Natural killer cell (primary cell): ENCODE measurements around the gene POU6F2. TPM values are rescaled to one million over a fixed set of nuclear protein-coding genes. Genes with fewer than 3 reads are reported as not detected.

Source experiments
- ATAC-seq, 3 donors: fragments of 150-1000 bp in 2 of 3; fragments of 200-7000 bp in 1 of 3; cut with Tn5 transposase; 1 replicate in 1 of 3; 2 replicates in 2 of 3; pipeline ENCODE4 v1.10.0; 2021; ENCODE audit warnings: mild to moderate bottlenecking in 2 of 3, moderate library complexity in 2 of 3
- DNase-seq, 2 donors: peaks; one replicate each; pipeline versions ENCODE4 v3.0.0 to v3.0.0-alpha.2; 2013 to 2021; ENCODE audit warnings: mixed read lengths in 1 of 2
- H3K27ac ChIP-seq: one replicate; pipeline ENCODE4 v1.5.1; 2013; ENCODE audit warnings: mild to moderate bottlenecking, low read length
- H3K27me3 ChIP-seq: one replicate; pipeline ENCODE4 v1.6.1; 2013; ENCODE audit warnings: low read length; ENCODE audit not compliant: control insufficient read depth, insufficient read depth
- H3K36me3 ChIP-seq: one replicate; pipeline ENCODE4 v1.6.1; 2013; ENCODE audit warnings: low read length; ENCODE audit not compliant: control insufficient read depth, insufficient read depth
- H3K4me1 ChIP-seq: one replicate; pipeline ENCODE4 v1.6.1; 2013; ENCODE audit warnings: low read length; ENCODE audit not compliant: control insufficient read depth, insufficient read depth
- H3K4me3 ChIP-seq: one replicate; pipeline ENCODE4 v1.5.1; 2013; ENCODE audit warnings: low read length
- H3K9me3 ChIP-seq: one replicate; pipeline ENCODE4 v1.6.1; 2013; ENCODE audit warnings: low read length; ENCODE audit not compliant: control insufficient read depth, insufficient read depth
- H3K27ac Mint-ChIP-seq, 2 donors: one replicate each; pipeline ENCODE4 v1.8.0; 2022; ENCODE audit warnings: mild to moderate bottlenecking in 2 of 2, mixed read lengths in 2 of 2, moderate library complexity in 1 of 2
- H3K27me3 Mint-ChIP-seq, 2 donors: one replicate each; pipeline ENCODE4 v1.8.0; 2022; ENCODE audit warnings: low read depth in 2 of 2, mixed read lengths in 2 of 2
- H3K36me3 Mint-ChIP-seq: one replicate; pipeline ENCODE4 v1.8.0; 2022; ENCODE audit warnings: mixed read lengths
- H3K4me1 Mint-ChIP-seq, 2 donors: one replicate each; pipeline ENCODE4 v1.8.0; 2022; ENCODE audit warnings: mixed read lengths in 2 of 2
- H3K4me3 Mint-ChIP-seq: one replicate; pipeline ENCODE4 v1.8.0; 2022; ENCODE audit warnings: mild to moderate bottlenecking, moderate library complexity, mixed read lengths
- H3K9me3 Mint-ChIP-seq, 2 donors: one replicate each; pipeline ENCODE4 v1.8.0; 2022; ENCODE audit warnings: mixed read lengths in 2 of 2
- WGBS: methylation state at CpG from one replicate; pipeline ENCODE4 v1.1.7; 2013; ENCODE audit warnings: missing lambda C conversion rate; ENCODE audit not compliant: insufficient coverage; 5-methylcytosine and 5-hydroxymethylcytosine counted together
- intact Hi-C: fragments of 100-400 bp; cut with micrococcal nuclease; formaldehyde crosslinking; loops from one replicate; pipeline ENCODE4 v1.14.2; 2022
- total RNA-seq, 4 donors: library from RNA; stranded (reverse); fragments of 120-200 nt in 1 of 4; gene quantifications; one replicate each; pipeline versions ENCODE4 v1.2.3 to v1.2.4, GENCODE V29; 2013 to 2022
- TF ChIP-seq, protein P1 (sequence below): fragments of 200-600 bp; IDR thresholded peaks from one replicate; pipeline ENCODE4 v1.8.0; 2022; ENCODE audit warnings: antibody characterized with exemption

The POU6F2 gene
- total RNA-seq, 3 donors from 2014 or later (not counting 1 experiment from before 2014, with no cell fraction given), result 0.28 to 0.29 TPM; not detected in 1

DNA sequence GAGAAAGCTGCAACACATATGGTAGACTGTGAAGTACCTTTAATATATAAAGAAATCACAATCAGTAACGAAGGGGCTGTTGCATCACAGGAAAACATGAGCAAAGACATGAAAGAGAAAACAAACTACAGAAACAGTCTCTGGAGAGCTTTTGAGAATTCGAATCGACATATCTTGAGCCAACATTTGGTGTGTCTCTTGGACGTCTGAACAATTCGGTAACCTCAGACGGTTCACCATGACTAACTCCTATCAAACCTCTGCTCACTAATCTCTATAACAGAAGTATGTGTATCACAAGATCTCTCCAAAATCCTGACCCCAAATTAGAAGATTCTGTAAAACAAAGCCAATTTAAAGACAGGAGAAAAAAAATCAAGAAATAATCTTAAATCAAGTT is 326.5 kb downstream of the POU6F2 start:
- ATAC-seq, result no peak
- WGBS, result 58% methylated on average over 5 of the region's 6 CpGs

GRCh38 chr7:39304668-39305405 is 327.1 kb downstream of the POU6F2 start:
- Mint-ChIP-seq H3K4me1 (no peaks in the 10 kb centered on the region), H3K27me3 (peaks cover 8% of the 10 kb centered on the region in 2 donors), H3K36me3 (no peaks in the 10 kb centered on the region), H3K9me3 (no peaks in the 10 kb centered on the region), H3K27ac (no peak overlapping the region), H3K4me3 (no peak overlapping the region)
- TF ChIP-seq, protein P1, sequence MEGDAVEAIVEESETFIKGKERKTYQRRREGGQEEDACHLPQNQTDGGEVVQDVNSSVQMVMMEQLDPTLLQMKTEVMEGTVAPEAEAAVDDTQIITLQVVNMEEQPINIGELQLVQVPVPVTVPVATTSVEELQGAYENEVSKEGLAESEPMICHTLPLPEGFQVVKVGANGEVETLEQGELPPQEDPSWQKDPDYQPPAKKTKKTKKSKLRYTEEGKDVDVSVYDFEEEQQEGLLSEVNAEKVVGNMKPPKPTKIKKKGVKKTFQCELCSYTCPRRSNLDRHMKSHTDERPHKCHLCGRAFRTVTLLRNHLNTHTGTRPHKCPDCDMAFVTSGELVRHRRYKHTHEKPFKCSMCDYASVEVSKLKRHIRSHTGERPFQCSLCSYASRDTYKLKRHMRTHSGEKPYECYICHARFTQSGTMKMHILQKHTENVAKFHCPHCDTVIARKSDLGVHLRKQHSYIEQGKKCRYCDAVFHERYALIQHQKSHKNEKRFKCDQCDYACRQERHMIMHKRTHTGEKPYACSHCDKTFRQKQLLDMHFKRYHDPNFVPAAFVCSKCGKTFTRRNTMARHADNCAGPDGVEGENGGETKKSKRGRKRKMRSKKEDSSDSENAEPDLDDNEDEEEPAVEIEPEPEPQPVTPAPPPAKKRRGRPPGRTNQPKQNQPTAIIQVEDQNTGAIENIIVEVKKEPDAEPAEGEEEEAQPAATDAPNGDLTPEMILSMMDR, result no peak
- H3K36me3 ChIP-seq, result no peaks in the 10 kb centered on the region
- no peak overlapping the region for H3K27ac ChIP-seq
- H3K27me3 ChIP-seq, result no peaks in the 10 kb centered on the region
- no peaks in the 10 kb centered on the region for H3K9me3 ChIP-seq
- no peaks in the 10 kb centered on the region for H3K4me1 ChIP-seq
- DNase-seq (no peak), ATAC-seq (no peak)
- H3K4me3 ChIP-seq, result no peak overlapping the region
- intact Hi-C loops, result no loop called here
- 100% methylated on average over 3 of the region's 3 CpGs for WGBS

More for the DNA sequence above, 326.5 kb downstream of the POU6F2 start:
- Histone ChIP-seq H3K9me3 (no peaks in the 10 kb centered on the region), H3K36me3 (no peaks in the 10 kb centered on the region), H3K27ac (no peak overlapping the region), H3K4me3 (no peak overlapping the region), H3K27me3 (no peaks in the 10 kb centered on the region), H3K4me1 (no peaks in the 10 kb centered on the region)
- intact Hi-C loops, result no loop called here
- Mint-ChIP-seq H3K27me3 (peaks cover 8% of the 10 kb centered on the region in 2 donors), H3K4me3 (no peak overlapping the region), H3K4me1 (no peaks in the 10 kb centered on the region), H3K9me3 (no peaks in the 10 kb centered on the region), H3K36me3 (no peaks in the 10 kb centered on the region), H3K27ac (no peak overlapping the region)
- no peak for DNase-seq
- TF ChIP-seq, protein P1, result no peak

GRCh38 chr7:39306016-39306570 is 328.4 kb downstream of the POU6F2 start:
- Mint-ChIP-seq H3K4me1 (no peaks in the 10 kb centered on the region), H3K27me3 (peaks cover 6 to 8% of the 10 kb centered on the region in 2 donors), H3K9me3 (no peaks in the 10 kb centered on the region), H3K36me3 (no peaks in the 10 kb centered on the region), H3K4me3 (no peak overlapping the region), H3K27ac (no peak overlapping the region)
- no peak for DNase-seq
- Histone ChIP-seq H3K4me3 (no peak overlapping the region), H3K9me3 (no peaks in the 10 kb centered on the region), H3K4me1 (no peaks in the 10 kb centered on the region), H3K27me3 (no peaks in the 10 kb centered on the region), H3K27ac (no peak overlapping the region), H3K36me3 (no peaks in the 10 kb centered on the region)
- intact Hi-C loops, result no loop called here
- WGBS, result 87% methylated on average over 5 of the region's 5 CpGs
- TF ChIP-seq, protein P1, result no peak
- ATAC-seq, result no peak
